HEK293T (cell line): ENCODE results near the gene DUS3L.

ENCODE experiments used
- CTCF ChIA-PET: fragments of 350-600 bp; formaldehyde crosslinking; extraction: SDS; loops from one replicate; lab custom pipeline; 2021; ENCODE audit warnings: antibody characterized with exemption, inconsistent platforms; lab: Yijun Ruan, JAX
- POLR2A ChIA-PET: fragments of 350-600 bp; formaldehyde crosslinking; extraction: SDS; loops from one replicate; lab custom pipeline; 2020; ENCODE audit warnings: antibody characterized with exemption, inconsistent platforms; lab: Yijun Ruan, JAX
- DNase-seq: peaks from one replicate; pipeline ENCODE4 v3.0.0; 2012; ENCODE audit warnings: mixed read lengths; ENCODE audit errors: extremely low spot score
- ARNT ChIP-seq: fragments of 450-650 bp; IDR thresholded peaks from 2 replicates; pipeline ENCODE4 v1.6.1; 2017; ENCODE audit warnings: mild to moderate bottlenecking
- BHLHE40 ChIP-seq: fragments of 450-650 bp; IDR thresholded peaks from 2 replicates; pipeline ENCODE4 v1.6.1; 2016; ENCODE audit warnings: mild to moderate bottlenecking, moderate library complexity, borderline replicate concordance
- CTBP1 ChIP-seq: fragments of 450-650 bp; IDR thresholded peaks from 2 replicates; pipeline ENCODE4 v1.6.1; 2016; ENCODE audit warnings: borderline replicate concordance
- ELF4 ChIP-seq: fragments of 450-650 bp; IDR thresholded peaks from 2 replicates; pipeline ENCODE4 v1.6.1; 2017; ENCODE audit warnings: antibody characterized with exemption
- FOXA1 ChIP-seq: fragments of 450-650 bp; IDR thresholded peaks from 2 replicates; pipeline ENCODE4 v1.6.1; 2016; ENCODE audit warnings: mild to moderate bottlenecking
- FOXK2 ChIP-seq: fragments of 450-650 bp; IDR thresholded peaks from 2 replicates; pipeline ENCODE4 v1.6.1; 2016; ENCODE audit warnings: mild to moderate bottlenecking
- FOXM1 ChIP-seq: fragments of 450-650 bp; IDR thresholded peaks from 2 replicates; pipeline ENCODE4 v1.6.1; 2017; ENCODE audit warnings: mild to moderate bottlenecking, borderline replicate concordance
- HDGF ChIP-seq: fragments of 450-650 bp; IDR thresholded peaks from 2 replicates; pipeline ENCODE4 v1.6.1; 2017; ENCODE audit warnings: antibody characterized with exemption, borderline replicate concordance
- L3MBTL2 ChIP-seq: fragments of 450-650 bp; conservative IDR thresholded peaks from 2 replicates; pipeline ENCODE4 v1.6.1; 2016; ENCODE audit warnings: mild to moderate bottlenecking
- LEF1 ChIP-seq: fragments of 450-650 bp; IDR thresholded peaks from 2 replicates; pipeline ENCODE4 v1.6.1; 2017; ENCODE audit warnings: mild to moderate bottlenecking, borderline replicate concordance
- NFRKB ChIP-seq: fragments of 450-650 bp; IDR thresholded peaks from 2 replicates; pipeline ENCODE4 v1.6.1; 2016; ENCODE audit warnings: mild to moderate bottlenecking, moderate library complexity
- SP1 ChIP-seq: fragments of 450-650 bp; IDR thresholded peaks from 2 replicates; pipeline ENCODE4 v1.6.1; 2017
- SUZ12 ChIP-seq: fragments of 450-650 bp; IDR thresholded peaks from 2 replicates; pipeline ENCODE4 v1.6.1; 2016; ENCODE audit warnings: mild to moderate bottlenecking
- TARDBP ChIP-seq: fragments of 450-650 bp; IDR thresholded peaks from 2 replicates; pipeline ENCODE4 v1.6.1; 2016
- ZNF384 ChIP-seq: fragments of 450-650 bp; IDR thresholded peaks from 2 replicates; pipeline ENCODE4 v1.6.1; 2016
- TF ChIP-seq, protein P1 (sequence below): fragments of 450-650 bp; IDR thresholded peaks from 2 replicates; pipeline ENCODE4 v1.6.1; 2016

Gene DUS3L

DNA sequence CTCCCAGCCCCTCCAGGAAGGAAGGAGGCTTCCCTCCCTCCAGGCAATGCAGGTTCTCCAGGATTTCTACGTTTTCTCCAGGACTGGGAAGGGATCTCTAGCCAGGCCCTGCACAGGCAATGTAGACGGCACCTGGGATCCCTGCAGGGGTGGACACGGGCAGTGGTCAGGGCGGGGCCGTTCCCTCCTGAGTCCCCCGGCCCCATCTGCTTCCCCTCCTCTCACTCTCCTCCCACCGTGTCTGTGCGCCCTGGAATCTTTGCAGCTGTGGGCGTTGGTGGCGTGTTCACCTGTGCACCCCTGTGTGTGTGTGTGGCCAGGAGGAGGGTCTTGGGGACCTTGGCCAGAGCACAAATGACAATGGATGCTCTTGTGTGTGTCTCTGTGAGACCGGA lies 23.9 kb upstream of the DUS3L start:
- POLR2A ChIA-PET = interaction anchor here (1.6 kb wide), 1 partner anchor 14 kb away, joined by 4 read pairs; no protein-coding TSS in a partner anchor
- DNase-seq = no peak
- no peak for TF ChIP-seq SUZ12
- no peak for TF ChIP-seq FOXK2
- TF ChIP-seq BHLHE40 = no peak
- TF ChIP-seq FOXM1 = no peak
- no peak for TF ChIP-seq LEF1
- TF ChIP-seq, protein P1, sequence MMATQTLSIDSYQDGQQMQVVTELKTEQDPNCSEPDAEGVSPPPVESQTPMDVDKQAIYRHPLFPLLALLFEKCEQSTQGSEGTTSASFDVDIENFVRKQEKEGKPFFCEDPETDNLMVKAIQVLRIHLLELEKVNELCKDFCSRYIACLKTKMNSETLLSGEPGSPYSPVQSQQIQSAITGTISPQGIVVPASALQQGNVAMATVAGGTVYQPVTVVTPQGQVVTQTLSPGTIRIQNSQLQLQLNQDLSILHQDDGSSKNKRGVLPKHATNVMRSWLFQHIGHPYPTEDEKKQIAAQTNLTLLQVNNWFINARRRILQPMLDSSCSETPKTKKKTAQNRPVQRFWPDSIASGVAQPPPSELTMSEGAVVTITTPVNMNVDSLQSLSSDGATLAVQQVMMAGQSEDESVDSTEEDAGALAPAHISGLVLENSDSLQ = no peak
- TF ChIP-seq TARDBP = no peak
- TF ChIP-seq SP1 = no peak
- TF ChIP-seq ARNT = no peak
- TF ChIP-seq L3MBTL2 = no peak
- no peak for TF ChIP-seq HDGF
- no peak for TF ChIP-seq ZNF384
- TF ChIP-seq CTBP1 = no peak
- no peak for TF ChIP-seq NFRKB
- TF ChIP-seq ELF4 = no peak
- TF ChIP-seq FOXA1 = no peak
- CTCF ChIA-PET = no interaction called here

DNA sequence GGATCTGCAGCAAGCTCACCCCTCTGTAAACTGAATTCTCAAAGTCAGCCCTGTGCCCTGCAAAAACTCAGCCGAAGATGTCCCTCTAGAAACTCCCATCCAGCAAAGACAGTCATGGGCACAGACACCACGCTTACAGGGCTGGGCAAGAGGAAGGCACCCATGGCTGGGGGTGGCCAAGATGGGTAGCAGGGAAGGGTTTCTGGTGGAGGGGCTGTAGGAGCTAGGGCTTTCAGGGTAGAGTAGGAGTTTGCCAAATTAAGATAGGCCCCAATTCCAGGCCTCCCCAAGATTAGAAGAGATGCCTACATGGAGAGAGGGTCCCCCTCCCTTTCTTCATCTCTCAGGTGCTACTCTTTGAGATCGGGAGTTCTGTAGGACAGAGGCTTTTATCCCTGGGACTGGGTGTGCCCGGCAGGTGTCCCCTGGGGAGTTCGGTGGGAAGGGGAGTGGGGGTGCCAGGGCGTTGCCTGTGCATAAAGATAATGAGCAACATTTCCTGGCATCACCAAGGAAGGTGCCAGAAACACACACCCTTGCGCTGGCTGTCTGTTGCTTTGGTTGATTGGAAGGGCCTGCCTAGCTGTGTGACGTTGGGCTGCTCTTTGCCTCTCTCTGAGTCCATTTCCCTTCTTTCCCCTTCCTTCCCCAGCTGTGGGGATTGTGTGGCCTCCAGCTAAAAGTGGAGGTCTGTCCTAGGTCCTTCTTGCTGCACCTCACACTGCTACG lies 23.3 kb upstream of the DUS3L start:
- ChIA-PET CTCF (interaction anchor here (0.7 kb wide), 1 partner anchor 10 kb away, joined by 3 read pairs; no protein-coding TSS in a partner anchor), POLR2A (interaction anchor here (1.6 kb wide), 1 partner anchor 14 kb away, joined by 4 read pairs; no protein-coding TSS in a partner anchor)
- DNase-seq = no peak
- no peak for TF ChIP-seq TARDBP
- TF ChIP-seq ELF4 = no peak
- TF ChIP-seq FOXA1 = no peak
- TF ChIP-seq, protein P1 = no peak
- TF ChIP-seq L3MBTL2 = no peak
- TF ChIP-seq ZNF384 = no peak
- TF ChIP-seq SP1 = no peak
- TF ChIP-seq CTBP1 = no peak
- TF ChIP-seq FOXM1 = no peak
- no peak for TF ChIP-seq ARNT
- TF ChIP-seq NFRKB = no peak
- no peak for TF ChIP-seq BHLHE40
- no peak for TF ChIP-seq SUZ12

DNA sequence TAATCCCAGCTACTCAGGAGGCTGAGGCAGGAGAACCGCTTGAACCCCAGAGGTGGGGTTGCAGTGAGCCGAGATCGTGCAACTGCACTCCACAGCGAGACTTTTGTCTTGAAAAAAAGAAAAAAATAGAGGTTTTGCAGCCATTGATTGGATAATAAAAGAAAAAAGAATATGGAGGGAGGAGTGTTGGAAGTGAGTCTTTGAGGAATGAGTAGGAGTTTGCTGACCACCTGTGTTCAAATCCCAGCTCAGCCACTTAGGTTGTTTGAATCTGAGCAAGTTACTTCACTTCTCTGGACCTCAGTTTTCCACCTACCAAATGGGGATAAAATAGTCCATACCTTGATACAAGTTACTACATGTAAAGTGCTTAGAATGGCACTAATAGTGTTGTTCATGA lies 20.2 kb upstream of the DUS3L start:
- POLR2A ChIA-PET = no interaction called here
- CTCF ChIA-PET = no interaction called here
- TF ChIP-seq SP1 = no peak
- TF ChIP-seq L3MBTL2 = no peak
- no peak for TF ChIP-seq ZNF384
- no peak for TF ChIP-seq SUZ12
- TF ChIP-seq ELF4 = no peak

DNA sequence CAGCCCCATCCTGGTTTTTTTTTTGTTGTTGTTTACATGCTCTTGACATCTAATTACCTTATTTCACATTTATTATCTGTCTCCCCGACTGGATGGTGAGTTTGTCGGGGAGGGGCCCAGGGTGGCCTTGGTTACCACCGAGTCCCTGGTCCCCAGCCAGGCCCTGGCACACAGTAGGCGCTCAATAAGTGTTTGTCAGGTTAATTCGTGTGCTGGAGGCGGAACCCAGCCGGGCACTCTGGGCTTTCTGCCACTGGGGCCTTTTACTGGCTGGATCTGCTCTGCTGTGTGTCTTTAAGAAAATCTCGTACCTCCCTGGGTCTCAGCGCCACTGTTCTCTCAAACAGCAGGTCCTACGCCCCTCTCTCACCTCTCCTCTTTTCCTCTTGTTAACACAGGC lies 18.5 kb upstream of the DUS3L start:
- CTCF ChIA-PET = interaction anchor here (0.9 kb wide), 1 partner anchor 16 kb away, joined by 3 read pairs; no protein-coding TSS in a partner anchor
- no peak for DNase-seq
- TF ChIP-seq BHLHE40 (no peak), ZNF384 (no peak), SP1 (no peak), LEF1 (no peak), HDGF (no peak), TARDBP (no peak), FOXA1 (no peak), L3MBTL2 (no peak), FOXK2 (no peak), NFRKB (no peak), FOXM1 (no peak)
- POLR2A ChIA-PET = interaction anchor here (0.8 kb wide), 1 partner anchor 94 kb away, joined by 3 read pairs; the partner anchor contains the start of gene NDUFA11

More for the DNA sequence above, 20.2 kb upstream of the DUS3L start:
- no peak for DNase-seq

DNA sequence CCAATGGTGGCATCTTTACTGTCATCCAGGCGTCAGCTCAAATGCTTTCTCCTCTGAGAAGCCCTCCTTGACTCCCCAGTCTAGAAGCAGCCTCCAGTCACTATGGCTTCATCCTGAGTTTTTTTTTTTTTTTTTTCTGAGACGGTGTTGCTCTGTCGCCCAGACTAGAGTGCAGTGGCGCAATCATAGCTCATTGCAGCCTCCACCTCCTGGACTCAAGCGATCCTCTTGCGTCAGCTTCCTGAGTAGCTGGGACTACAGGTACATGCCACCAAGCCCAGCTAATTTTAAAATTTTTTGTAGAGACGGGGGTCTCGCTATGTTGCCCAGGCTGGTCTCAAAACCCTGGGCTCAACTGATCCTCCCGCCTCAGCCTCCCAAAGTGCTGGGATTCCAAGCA lies 18.1 kb upstream of the DUS3L start:
- POLR2A ChIA-PET = interaction anchor here (0.8 to 3.8 kb wide), 2 partner anchors 19 to 95 kb away, joined by 3 to 19 read pairs; partner anchors contain the start of gene NDUFA11
- no peak for DNase-seq
- TF ChIP-seq, protein P1 = no peak
- TF ChIP-seq HDGF (no peak), FOXK2 (no peak), FOXA1 (no peak), ARNT (no peak), FOXM1 (no peak), ZNF384 (no peak), SUZ12 (no peak), TARDBP (no peak), ELF4 (no peak), LEF1 (no peak), BHLHE40 (no peak)
- CTCF ChIA-PET = interaction anchor here (0.9 kb wide), 1 partner anchor 16 kb away, joined by 3 read pairs; no protein-coding TSS in a partner anchor

DNA sequence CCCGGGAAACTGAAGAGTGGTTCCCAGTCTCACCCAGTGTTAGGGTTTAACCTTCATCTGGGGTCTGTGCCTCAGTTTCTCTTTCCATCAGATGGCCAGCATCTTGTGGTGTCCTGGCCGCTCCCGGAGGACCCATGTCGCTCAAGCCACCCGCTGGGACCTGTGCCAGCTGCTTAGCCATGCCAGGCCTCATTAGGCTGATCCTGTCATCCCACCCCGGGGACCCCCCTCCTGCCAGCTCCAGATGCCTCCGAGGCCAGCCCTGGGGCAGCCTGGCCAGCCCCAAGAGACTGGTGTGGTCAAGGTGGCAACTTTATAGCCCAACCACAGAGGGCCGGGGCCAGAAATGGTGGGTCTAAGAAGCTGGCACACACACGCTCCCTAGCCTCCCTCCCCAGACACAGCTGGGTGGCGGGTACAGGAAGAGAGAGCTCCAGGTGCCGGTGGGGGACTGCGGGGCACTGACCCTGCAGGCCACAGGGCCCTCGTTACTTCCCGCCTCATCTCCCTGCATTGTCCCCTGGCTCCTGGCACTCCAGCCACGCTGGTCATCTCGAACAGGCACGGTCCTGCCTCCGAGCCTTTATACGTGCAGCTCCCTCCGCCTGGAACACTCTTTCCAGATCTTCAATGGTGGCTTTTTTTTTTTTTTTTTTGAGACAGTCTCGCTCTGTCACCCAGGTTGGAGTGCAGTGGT lies 17.3 kb upstream of the DUS3L start:
- CTCF ChIA-PET = no interaction called here
- TF ChIP-seq CTBP1 = no peak
- TF ChIP-seq NFRKB = no peak
- no peak for TF ChIP-seq FOXM1
- no peak for TF ChIP-seq FOXA1
- no peak for DNase-seq
- POLR2A ChIA-PET = interaction anchor here (1.1 to 3.8 kb wide), 2 partner anchors 17 to 20 kb away, joined by 3 to 19 read pairs; partner anchors contain the start of gene DUS3L
